Bronchial epithelial cell (primary cell): ENCODE results near the gene LTBP1. TPM values are rescaled to one million over a fixed set of nuclear protein-coding genes. Genes with fewer than 3 reads are reported as not detected.

ENCODE experiments used
- DNase-seq: peaks from one replicate; pipeline ENCODE4 v3.0.0-alpha.2; 2010; ENCODE audit warnings: low read depth
- FAIRE-seq: peaks from 2 replicates; lab custom pipeline; 2011; peaks lifted over from hg19 to GRCh38; lab: Jason Lieb, UNC
- H3K27me3 ChIP-seq: 2 replicates; pipeline ENCODE4 v1.5.1; 2011; ENCODE audit warnings: low read length; ENCODE audit not compliant: control insufficient read depth, insufficient read depth
- H3K36me3 ChIP-seq: 2 replicates; pipeline ENCODE4 v1.5.1; 2011; ENCODE audit warnings: low read length; ENCODE audit not compliant: control insufficient read depth, insufficient read depth
- H3K4me3 ChIP-seq: 2 replicates; pipeline ENCODE4 v1.5.1; 2011; ENCODE audit warnings: mild to moderate bottlenecking, low read depth, low read length, control low read depth
- CTCF ChIP-seq: IDR thresholded peaks from 2 replicates; pipeline ENCODE4 v1.5.1; 2011; ENCODE audit warnings: mild to moderate bottlenecking, moderate library complexity, low read length, control low read depth, inconsistent platforms; ENCODE audit not compliant: insufficient read depth, severe bottlenecking
- total RNA-seq: library from RNA; depleted of rRNA; stranded (reverse); fragments of >200 nt; gene quantifications from 2 replicates; pipeline ENCODE4 v1.2.1, GENCODE V29; 2014

Gene LTBP1
- total RNA-seq, 1 donor from 2014 or later = 6.6 TPM

DNA sequence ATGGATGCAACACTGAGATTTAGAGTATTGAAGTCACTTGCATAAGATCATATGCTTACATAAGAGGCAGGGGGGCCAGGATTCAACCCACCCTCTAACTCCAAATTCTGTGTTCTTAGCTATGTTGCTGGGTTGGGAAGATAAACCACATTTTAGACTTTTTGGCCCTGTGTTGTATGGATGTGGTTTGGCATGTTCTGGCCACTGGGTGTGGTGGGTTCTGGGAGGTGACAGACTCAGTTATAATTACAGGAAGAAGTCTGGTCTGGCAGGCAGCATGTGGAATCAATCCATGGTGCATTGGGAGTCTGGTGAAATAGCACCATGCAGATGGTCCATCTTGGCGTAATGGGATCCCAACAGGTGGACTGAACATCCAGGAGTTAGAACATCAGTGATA, 138.9 kb downstream of the LTBP1 start:
- no peak overlapping the region for H3K4me3 ChIP-seq
- H3K27me3 ChIP-seq = no peaks in the 10 kb centered on the region
- DNase-seq (no peak), FAIRE-seq (no peak)
- no peak for TF ChIP-seq CTCF
- H3K36me3 ChIP-seq = no peaks in the 10 kb centered on the region

GRCh38 chr2:33086400-33087015, 139.8 kb downstream of the LTBP1 start:
- no peak for FAIRE-seq
- Histone ChIP-seq H3K36me3 (no peaks in the 10 kb centered on the region), H3K4me3 (no peak overlapping the region), H3K27me3 (no peaks in the 10 kb centered on the region)
- DNase-seq = peak; percentile 17
- TF ChIP-seq CTCF = peak; percentile 0

GRCh38 chr2:33090553-33091134, 143.9 kb downstream of the LTBP1 start:
- TF ChIP-seq CTCF = no peak
- Histone ChIP-seq H3K27me3 (no peaks in the 10 kb centered on the region), H3K36me3 (no peaks in the 10 kb centered on the region), H3K4me3 (no peak overlapping the region)
- no peak for DNase-seq
- no peak for FAIRE-seq

DNA sequence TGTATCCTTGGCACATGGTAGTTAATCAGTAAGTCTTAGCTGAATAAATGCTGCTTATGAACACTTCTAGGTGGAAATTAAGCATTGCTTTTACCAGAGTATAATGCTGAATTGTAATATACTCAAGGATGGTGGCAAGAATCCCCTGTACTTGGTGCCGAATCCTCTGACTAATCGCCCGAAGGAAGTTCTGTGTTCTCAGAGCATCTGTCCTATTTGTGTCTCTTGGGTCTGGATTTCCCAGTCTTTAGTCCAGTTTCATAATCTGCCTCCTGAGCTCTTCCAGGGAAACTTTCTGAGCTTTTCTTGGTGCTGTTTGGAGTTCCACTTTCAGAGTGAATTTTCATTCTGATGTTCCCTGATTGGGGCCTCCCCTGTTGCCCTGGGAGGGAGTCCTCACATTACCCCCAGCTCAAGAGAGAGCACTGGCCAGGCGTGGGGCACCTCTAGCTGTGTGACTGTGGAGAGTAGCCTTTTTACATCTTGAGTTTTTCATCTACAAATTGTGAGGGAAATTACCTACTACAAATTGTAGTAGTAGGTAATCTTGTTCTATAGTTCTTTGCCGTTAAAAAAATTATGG, 144.9 kb downstream of the LTBP1 start:
- TF ChIP-seq CTCF = no peak
- Histone ChIP-seq H3K4me3 (no peak overlapping the region), H3K27me3 (no peaks in the 10 kb centered on the region), H3K36me3 (no peaks in the 10 kb centered on the region)
- DNase-seq (no peak), FAIRE-seq (no peak)

DNA sequence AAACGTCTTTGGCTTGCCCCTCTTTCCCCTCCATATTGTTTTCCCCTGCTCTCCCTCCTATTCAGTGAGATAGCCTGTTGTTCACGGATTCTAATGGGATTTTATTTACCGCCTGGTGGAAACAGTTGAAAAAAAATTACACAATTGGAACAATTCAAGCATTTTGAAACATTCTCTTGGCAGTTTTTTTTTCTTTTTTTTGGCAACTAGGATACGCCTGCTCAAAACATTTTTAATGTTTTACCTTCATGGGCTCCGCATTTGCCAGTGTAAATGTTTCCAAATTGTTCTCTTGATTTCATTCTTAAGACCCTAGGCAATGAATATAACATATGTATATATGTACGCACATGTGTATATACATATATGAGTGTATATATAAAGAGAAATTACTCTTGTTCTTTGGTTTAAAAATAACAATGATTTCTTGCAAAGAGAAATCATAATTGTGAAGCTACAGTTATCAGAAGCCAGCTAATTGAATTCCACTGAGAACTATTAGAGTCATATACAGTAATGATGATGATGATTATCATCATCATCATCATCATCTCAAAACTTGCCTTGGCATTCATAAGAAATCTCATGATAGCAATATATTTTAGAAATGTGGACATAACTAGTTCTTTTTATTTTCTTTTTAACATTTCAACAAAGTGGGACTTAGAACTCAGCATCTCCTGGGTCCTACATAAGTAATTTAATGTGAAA, 146.7 kb downstream of the LTBP1 start:
- Histone ChIP-seq H3K4me3 (no peak overlapping the region), H3K36me3 (no peaks in the 10 kb centered on the region), H3K27me3 (no peaks in the 10 kb centered on the region)
- no peak for TF ChIP-seq CTCF
- DNase-seq (no peak), FAIRE-seq (no peak)
